Vagina (tissue), 2 donors: ENCODE results near the gene TRPC4.

Experiments used
- CTCF ChIP-seq, 3 experiments: fragments of 450-650 bp in 2 of 3; fragments of 200-600 bp in 1 of 3; sonication (generic) in 1 of 3; IDR thresholded peaks; one replicate each; pipeline ENCODE4 v1.5.1; 2017 to 2019; ENCODE audit warnings: antibody characterized with exemption in 3 of 3, mild to moderate bottlenecking in 2 of 3, moderate library complexity in 2 of 3
- POLR2A ChIP-seq, 2 donors: fragments of 450-650 bp; IDR thresholded peaks; one replicate each; pipeline ENCODE4 v1.6.1; 2017; ENCODE audit warnings: antibody characterized with exemption in 2 of 2, mild to moderate bottlenecking in 2 of 2, moderate library complexity in 2 of 2
- POLR2AphosphoS5 ChIP-seq, 2 donors: sonication (generic); formaldehyde crosslinking; IDR thresholded peaks; one replicate each; pipeline ENCODE4 v1.9.0; 2017; ENCODE audit warnings: antibody characterized with exemption in 2 of 2, mild to moderate bottlenecking in 2 of 2, low read depth in 1 of 2; ENCODE audit not compliant: insufficient read depth in 1 of 2

GRCh38 chr13:37618554-37618953 is 251.0 kb downstream of the TRPC4 start:
- TF ChIP-seq CTCF (IDR thresholded peaks at IDR 0.05), result no peak
- no peak for TF ChIP-seq POLR2A (IDR thresholded peaks at IDR 0.05)
- TF ChIP-seq POLR2AphosphoS5 (IDR thresholded peaks at IDR 0.05; ENCODE audit: insufficient read depth in 1 of 2, low read depth in 1 of 2), result no peak
